ENCODE measurements around the gene PTK6. TPM values are rescaled to one million over a fixed set of nuclear protein-coding genes. Genes with fewer than 3 reads are reported as not detected.
A peak's percentile ranks its signal among the peaks of the same experiment; 100 is the strongest.

PTK6 gene
- total and polyA plus RNA-seq, 2 of the 13 experiments (the other 11 are each of a cell fraction or from before 2014, with no cell fraction given), result 0.08 TPM; not detected in 1

GRCh38 chr20:63534831-63535651, 2.1 kb downstream of the PTK6 start (continued):
- TF ChIP-seq ZNF646 (CRISPR knock-in tag; IDR thresholded peaks at IDR 0.05) (peak; percentile 88), ZNF761 (CRISPR knock-in tag; conservative IDR thresholded peaks at IDR 0.05) (no peak), ARNTL (CRISPR knock-in tag; IDR thresholded peaks at IDR 0.05) (peak; percentile 51; the same call in 1 of the 2 replicates), CBX5 (CRISPR knock-in tag; IDR thresholded peaks at IDR 0.05; ENCODE audit: borderline replicate concordance) (no peak), SALL1 (CRISPR knock-in tag; IDR thresholded peaks at IDR 0.05) (no peak; the same call in 1 of the 2 replicates), SOX5 (CRISPR knock-in tag; IDR thresholded peaks at IDR 0.05; ENCODE audit: borderline replicate concordance) (no peak), ZFY (CRISPR knock-in tag; IDR thresholded peaks at IDR 0.05) (no peak), NFYB (CRISPR knock-in tag; IDR thresholded peaks at IDR 0.05) (no peak), KMT2B (CRISPR knock-in tag; IDR thresholded peaks at IDR 0.05) (no peak), ARID2 (CRISPR knock-in tag; IDR thresholded peaks at IDR 0.05; ENCODE audit: borderline replicate concordance) (no peak), TOE1 (CRISPR knock-in tag; IDR thresholded peaks at IDR 0.05) (no peak), NFRKB (IDR thresholded peaks at IDR 0.05) (no peak), CAMTA2 (CRISPR knock-in tag; IDR thresholded peaks at IDR 0.05; ENCODE audit: borderline replicate concordance) (no peak), ZSCAN30 (CRISPR knock-in tag; IDR thresholded peaks at IDR 0.05) (no peak), ZNF292 (CRISPR knock-in tag; IDR thresholded peaks at IDR 0.05; ENCODE audit: borderline replicate concordance, low read depth) (no peak), ZNF180 (CRISPR knock-in tag; IDR thresholded peaks at IDR 0.05; ENCODE audit: borderline replicate concordance, low read depth) (no peak), ZNF142 (CRISPR knock-in tag; IDR thresholded peaks at IDR 0.05) (no peak), TCF12 (IDR thresholded peaks at IDR 0.05) (no peak), TCF12 (CRISPR knock-in tag; IDR thresholded peaks at IDR 0.05) (no peak)

Data from HepG2 (cell line).